Measurements from ENCODE around the gene SORCS3.

SORCS3 gene

GRCh38 chr10:104993085-104993484 lies 352.0 kb downstream of the SORCS3 start:
- no peaks in the 10 kb centered on the region for H3K4me1 Mint-ChIP-seq
- no peaks in the 10 kb centered on the region for H3K36me3 Mint-ChIP-seq (ENCODE audit: low read depth)
- H3K27ac Mint-ChIP-seq = no peak overlapping the region
- no peak for TF ChIP-seq CTCF (IDR thresholded peaks at IDR 0.05)
- no peak for DNase-seq
- no peak overlapping the region for H3K4me3 Mint-ChIP-seq
- H3K9me3 Mint-ChIP-seq = no peaks in the 10 kb centered on the region
- H3K27me3 Mint-ChIP-seq (ENCODE audit: low read depth, poor library complexity) = peaks cover 6% of the 10 kb centered on the region

- no peak overlapping the region for H3K4me3 Mint-ChIP-seq
- H3K4me1 Mint-ChIP-seq = peaks cover 5% of the 10 kb centered on the region
- DNase-seq = no peak
- TF ChIP-seq CTCF (IDR thresholded peaks at IDR 0.05) = no peak
- H3K27ac Mint-ChIP-seq = no peak overlapping the region
- no peaks in the 10 kb centered on the region for H3K36me3 Mint-ChIP-seq (ENCODE audit: low read depth)
- peaks cover 17% of the 10 kb centered on the region for H3K27me3 Mint-ChIP-seq (ENCODE audit: low read depth, poor library complexity)
- H3K9me3 Mint-ChIP-seq = no peaks in the 10 kb centered on the region
Measured at GRCh38 chr10:105001269-105001668, 360.2 kb downstream of the SORCS3 start.

- no peaks in the 10 kb centered on the region for H3K4me1 Mint-ChIP-seq
- TF ChIP-seq CTCF (IDR thresholded peaks at IDR 0.05) = no peak
- no peaks in the 10 kb centered on the region for H3K9me3 Mint-ChIP-seq
- H3K27me3 Mint-ChIP-seq (ENCODE audit: low read depth, poor library complexity) = peaks cover 2% of the 10 kb centered on the region
- H3K4me3 Mint-ChIP-seq = no peak overlapping the region
- H3K27ac Mint-ChIP-seq = no peak overlapping the region
- no peaks in the 10 kb centered on the region for H3K36me3 Mint-ChIP-seq (ENCODE audit: low read depth)
- no peak for DNase-seq
Measured at GRCh38 chr10:105010411-105011121, 369.5 kb downstream of the SORCS3 start.

- H3K9me3 Mint-ChIP-seq = no peaks in the 10 kb centered on the region
- no peak overlapping the region for H3K4me3 Mint-ChIP-seq
- no peak for TF ChIP-seq CTCF (IDR thresholded peaks at IDR 0.05)
- H3K4me1 Mint-ChIP-seq = no peaks in the 10 kb centered on the region
- H3K36me3 Mint-ChIP-seq (ENCODE audit: low read depth) = no peaks in the 10 kb centered on the region
- DNase-seq = no peak
- H3K27ac Mint-ChIP-seq = no peak overlapping the region
- H3K27me3 Mint-ChIP-seq (ENCODE audit: low read depth, poor library complexity) = no peaks in the 10 kb centered on the region
Measured at GRCh38 chr10:105017116-105017515, 376.0 kb downstream of the SORCS3 start.

- Mint-ChIP-seq H3K27me3 (ENCODE audit: low read depth, poor library complexity) (no peaks in the 10 kb centered on the region), H3K9me3 (no peaks in the 10 kb centered on the region), H3K4me1 (no peaks in the 10 kb centered on the region), H3K27ac (no peak overlapping the region), H3K36me3 (ENCODE audit: low read depth) (no peaks in the 10 kb centered on the region), H3K4me3 (no peak overlapping the region)
- no peak for DNase-seq
- no peak for TF ChIP-seq CTCF (IDR thresholded peaks at IDR 0.05)
Measured at GRCh38 chr10:105017691-105018090, 376.6 kb downstream of the SORCS3 start.
